Measurements from ENCODE around the gene MBTD1. TPM values are rescaled to one million over a fixed set of nuclear protein-coding genes. Genes with fewer than 3 reads are reported as not detected.
"Not testable (repeated sequence)": the region's sequence is repeated elsewhere in the genome, so short reads cannot be mapped to it uniquely, and the experiment has no call there.

MBTD1 gene
- polyA plus RNA-seq, 4 donors: 41.9 to 65.2 (median 51.3) TPM

DNA sequence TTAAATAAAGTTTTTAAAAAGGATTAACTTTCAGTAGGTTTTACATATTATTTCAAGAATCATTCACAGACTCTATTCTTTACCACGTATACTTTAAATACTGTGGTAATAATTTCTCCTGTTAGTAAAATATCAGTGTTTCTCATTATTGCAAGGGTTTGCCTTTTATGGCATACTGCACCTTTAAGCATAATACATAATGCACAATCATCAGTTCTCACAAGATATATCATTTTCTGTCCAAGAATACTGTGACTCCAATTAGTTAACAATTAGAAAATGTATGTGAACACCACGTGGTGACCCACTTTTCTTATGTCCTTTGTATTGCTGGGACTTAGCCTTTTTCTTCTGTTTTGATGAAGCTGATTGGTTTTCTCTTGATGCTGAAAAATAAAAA is 68.0 kb downstream of the MBTD1 start:
- DNase-seq (ENCODE audit: low read depth in 4 of 4, low spot score in 2 of 4): no peak

DNA sequence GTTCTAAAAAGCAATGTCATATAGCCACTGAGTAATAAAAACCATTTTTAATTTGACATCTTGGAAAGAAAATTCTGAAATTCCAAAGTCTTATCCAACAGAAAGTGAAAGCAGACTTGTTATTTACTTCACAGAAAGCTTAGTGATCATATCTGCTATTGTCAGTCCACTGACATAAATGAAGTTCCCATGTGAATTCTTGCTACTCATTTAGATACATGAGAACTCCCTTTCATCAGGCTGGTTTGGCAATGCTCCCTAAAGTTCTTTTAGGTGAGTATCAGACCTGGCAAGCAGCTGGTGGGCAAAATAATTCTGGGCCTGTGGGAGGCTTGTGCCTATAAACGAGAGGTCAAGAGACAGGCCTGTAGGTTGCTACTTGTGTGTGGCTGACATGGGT is 70.2 kb downstream of the MBTD1 start:
- no peak for DNase-seq (ENCODE audit: low read depth in 4 of 4, low spot score in 2 of 4)

DNA sequence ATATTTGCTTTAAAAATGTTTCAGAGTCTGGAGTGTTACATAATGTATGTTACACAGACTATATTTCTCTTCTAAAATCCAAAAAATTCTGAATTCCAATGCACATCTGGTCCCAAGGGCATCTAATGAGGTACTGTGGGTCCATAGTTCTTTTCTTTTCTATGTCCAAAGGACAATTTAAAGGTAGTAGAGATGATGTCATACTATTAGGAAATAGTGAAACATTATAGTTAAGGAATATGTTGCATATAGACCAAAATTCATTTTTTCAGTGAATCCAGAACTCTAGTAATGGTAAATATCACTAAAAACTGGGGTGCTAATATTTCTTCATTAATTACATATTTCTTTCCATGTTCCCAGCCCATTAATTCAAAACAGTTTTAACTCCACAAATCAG is 70.7 kb downstream of the MBTD1 start:
- DNase-seq (ENCODE audit: low read depth in 4 of 4, low spot score in 2 of 4): no peak

DNA sequence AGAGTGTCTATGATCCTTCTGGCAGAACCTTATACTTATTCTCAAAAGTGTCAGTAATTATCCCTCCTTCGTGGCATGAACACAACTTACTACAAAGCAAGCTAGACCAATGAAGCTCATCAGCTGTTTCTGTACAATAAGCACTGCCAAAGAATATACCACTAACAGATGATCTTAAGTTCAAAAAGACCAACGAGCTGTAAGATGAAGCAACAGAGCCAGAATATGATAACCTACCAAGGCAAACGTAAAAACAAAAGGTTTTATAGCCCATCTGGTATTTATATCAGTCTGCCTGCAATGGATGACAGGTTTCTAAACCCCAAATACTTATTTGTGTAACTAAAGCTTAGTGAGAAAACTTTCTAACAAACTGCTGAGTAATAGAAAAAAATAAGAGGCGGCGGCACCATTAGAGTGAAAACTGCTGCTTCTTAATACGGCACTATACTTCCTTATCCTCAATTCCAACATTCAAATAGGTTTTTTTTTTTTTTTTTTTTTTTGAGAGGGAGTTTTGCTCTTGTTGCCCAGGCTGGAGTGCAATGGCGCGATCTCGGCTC is 71.5 kb downstream of the MBTD1 start:
- DNase-seq (ENCODE audit: low read depth in 4 of 4, low spot score in 2 of 4): no peak

DNA sequence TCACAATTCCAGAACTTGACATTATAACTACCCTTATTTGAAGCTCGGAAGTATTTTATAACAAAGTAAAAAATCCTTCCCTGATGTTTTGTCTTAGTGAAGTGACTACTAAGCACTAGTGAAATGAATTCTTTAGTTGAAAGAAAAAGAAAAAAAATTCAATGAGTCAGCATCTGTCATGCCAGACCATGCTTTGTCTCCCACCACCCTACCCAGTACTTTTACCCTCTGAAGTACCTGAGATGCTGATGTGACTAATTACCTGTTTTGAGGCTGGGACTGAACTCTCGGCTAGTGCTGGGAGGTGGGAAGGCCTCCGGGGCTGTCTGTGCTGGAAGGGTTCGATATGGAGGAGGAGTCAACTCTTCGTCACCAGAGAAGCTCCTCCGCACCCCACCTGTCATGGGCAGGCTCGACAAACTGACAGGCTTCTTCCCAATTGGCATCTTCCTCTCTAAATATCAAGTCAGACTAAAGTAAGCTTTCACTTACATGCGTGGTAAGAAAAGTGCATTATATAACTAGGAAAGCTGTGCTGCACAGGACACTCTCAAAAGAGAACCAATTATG is 74.0 kb downstream of the MBTD1 start:
- no peak for DNase-seq (ENCODE audit: low read depth in 4 of 4, low spot score in 2 of 4)

DNA sequence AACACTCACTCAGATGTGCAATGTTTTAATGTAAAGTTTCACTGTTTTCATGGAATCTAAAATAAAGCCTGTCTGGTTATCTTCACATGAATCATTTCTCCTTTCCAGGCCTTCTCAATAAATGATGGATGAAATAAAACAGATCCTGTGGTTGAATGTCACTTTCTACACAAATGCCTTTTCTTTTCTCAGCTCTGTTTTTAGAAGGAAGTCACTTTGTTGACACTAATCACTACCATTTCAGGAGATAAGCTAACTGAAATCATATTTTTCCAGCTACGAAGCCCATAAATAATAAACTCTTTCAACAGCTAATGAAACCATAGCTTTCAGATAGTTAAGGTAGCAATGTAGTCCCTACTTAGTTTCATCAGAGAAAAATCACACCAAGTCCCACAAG is 75.7 kb downstream of the MBTD1 start:
- DNase-seq (ENCODE audit: low read depth in 4 of 4, low spot score in 2 of 4): no peak

DNA sequence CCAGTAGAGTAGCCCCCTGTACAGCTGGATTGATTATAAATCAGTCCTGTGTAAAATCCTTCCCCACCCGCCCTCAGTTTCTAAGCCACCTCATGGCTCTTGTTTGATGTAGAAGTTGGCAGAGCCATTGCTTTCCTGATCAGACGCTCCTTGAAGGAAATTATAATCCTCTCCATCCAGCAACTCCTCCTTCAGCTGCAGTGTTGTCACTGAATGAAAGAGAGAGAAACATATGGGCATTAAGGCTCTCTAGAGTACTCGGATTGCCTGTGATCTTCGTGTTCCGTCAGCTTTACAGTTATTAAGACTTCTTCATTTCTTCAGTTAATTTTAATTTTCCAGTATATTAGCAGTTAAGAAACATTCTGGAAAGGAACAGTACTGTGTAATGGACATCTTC is 79.4 kb downstream of the MBTD1 start:
- no peak for DNase-seq (ENCODE audit: low read depth in 4 of 4, low spot score in 2 of 4)

DNA sequence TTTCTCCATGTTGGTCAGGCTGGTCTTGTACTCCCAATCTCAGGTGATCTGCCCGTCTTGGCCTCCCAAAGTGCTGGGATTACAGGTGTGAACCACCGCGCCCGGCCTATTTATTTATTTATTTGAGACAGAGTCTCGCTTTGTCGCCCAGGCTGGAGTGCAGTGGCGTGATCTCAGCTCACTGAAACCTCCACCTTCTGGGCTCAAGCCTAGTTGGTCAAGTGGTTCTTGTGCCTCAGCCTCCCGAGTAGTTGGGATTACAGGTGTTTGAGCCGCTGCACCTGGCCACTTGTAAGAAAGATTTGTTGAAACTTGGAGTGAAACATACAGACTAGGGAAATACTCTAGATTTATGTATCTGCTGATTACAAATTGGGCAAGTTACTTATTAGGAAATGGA is 87.8 kb downstream of the MBTD1 start:
- DNase-seq (ENCODE audit: low read depth in 4 of 4, low spot score in 2 of 4): not testable (repeated sequence)

DNA sequence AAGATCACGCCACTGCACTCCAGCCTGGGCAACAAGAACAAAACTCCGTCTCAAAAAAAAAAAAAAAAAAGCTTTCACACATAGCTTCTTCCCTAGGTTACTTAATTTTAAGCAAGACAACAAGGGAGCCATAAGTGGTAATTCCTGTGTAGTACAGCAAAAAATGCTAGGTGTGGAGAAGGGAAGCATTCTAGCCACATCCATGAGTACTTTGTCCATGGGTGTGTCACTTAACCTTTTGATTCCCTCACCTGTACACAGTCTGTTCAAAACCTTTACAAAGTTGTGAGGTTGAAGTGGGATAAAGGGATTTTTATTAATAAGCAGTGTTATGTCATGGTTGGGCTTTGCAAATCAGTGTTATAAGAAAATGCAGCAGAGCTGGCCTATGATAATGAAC is 89.1 kb downstream of the MBTD1 start:
- no peak for DNase-seq (ENCODE audit: low read depth in 4 of 4, low spot score in 2 of 4)

DNA sequence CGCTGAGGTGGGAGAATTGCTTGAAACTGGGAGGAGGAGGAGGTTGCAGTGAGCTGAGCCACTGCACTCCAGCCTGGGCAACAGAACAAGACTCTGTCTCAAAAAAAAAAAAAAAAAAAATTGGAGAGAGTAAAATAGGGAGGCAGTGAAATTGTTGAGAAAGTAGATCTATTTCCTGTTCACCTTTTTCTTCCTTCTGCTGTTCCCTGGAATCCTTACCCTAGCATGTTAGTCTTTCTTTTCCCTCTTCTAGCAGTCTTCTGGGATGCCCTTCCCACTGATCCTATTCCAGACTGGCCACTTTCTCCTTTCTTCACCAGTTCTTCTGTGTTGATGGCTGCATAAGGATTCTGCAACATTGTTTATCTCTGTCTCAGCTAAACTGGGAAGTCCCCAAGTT is 90.5 kb downstream of the MBTD1 start:
- no peak for DNase-seq (ENCODE audit: low read depth in 4 of 4, low spot score in 2 of 4)

DNA sequence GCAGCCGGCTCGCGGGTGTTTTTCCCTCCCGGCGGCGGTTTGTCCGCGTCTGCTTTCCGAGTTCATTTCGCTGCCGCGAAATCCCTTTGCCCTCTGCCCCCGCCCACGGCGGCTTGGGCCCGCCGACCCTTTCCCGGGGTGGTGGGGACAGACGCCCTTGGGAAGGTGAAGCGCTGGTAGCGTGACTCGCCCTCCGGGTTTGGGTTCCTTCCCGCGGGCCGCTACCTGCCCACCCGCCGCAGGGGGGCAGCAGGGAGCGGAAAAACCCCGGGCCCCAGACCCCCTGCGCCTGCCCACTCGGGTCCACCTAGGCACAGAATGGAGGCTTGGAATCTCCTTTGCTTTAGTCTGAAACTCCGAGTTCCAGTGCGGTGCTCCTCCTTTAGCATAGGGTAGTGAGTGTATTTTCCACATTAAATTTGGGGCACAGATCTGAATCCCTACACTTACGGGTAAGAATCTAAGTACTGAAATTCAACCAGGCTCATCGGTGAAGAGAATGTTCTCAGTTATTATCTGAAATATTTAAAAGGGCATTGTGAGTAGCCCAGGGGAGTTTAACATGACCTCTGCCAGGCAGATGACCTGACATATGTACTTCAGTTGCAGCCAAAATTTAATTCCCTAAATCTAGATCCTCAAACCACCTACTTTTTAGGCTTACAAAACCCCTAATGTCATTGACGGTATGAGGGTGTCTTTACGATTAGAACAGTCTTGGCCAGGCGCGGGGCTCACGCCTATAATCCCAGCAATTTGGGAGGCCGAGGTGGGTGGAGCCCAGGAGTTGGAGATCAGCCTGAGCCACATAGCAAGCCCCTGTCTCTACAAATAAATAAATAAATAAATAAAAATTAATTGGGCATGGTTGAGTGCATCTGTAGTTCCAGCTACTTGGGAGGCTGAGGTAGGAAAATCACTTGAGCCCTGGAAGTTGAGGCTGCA is 92.6 kb downstream of the MBTD1 start:
- peak in 1 of 4 donors; percentile 18 for DNase-seq (ENCODE audit: low read depth in 4 of 4, low spot score in 2 of 4)

DNA sequence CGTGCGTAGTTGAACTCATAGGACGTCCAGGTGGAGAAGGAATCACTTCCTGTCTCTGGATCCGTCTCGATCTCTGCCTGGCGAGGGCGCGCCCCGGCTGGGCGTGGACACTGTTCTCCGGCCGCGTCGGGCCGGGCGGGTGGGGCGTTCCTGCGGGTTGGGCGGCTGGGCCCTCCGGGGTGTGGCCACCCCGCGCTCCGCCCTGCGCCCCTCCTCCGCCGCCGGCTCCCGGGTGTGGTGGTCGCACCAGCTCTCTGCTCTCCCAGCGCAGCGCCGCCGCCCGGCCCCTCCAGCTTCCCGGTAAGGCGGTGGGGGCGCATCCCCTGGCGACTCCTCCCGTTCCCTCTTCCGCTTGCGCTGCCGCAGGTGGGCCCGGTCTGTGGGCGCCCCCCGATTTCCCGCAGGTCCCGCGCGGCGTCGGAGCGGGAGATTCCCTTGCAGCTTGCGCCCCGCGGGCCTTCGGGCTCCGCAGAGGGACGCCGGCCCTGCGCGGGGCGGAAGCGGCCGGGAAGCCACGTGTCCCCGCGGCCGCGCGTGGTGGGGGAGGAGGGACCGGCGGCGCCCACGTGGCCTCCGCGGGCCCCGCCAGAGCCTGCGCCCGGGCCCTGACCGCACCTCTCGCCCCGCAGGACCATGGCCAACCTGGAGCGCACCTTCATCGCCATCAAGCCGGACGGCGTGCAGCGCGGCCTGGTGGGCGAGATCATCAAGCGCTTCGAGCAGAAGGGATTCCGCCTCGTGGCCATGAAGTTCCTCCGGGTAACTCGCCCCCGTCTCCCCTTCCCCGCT is 93.5 kb downstream of the MBTD1 start, which contains the start of gene NME2:
NME2 (plus strand) TSS at position 214 of the 789 bp plus-strand sequence; CDS start at position 634, 420 bp downstream.
- DNase-seq (ENCODE audit: low read depth in 4 of 4, low spot score in 2 of 4): peak in 2 of 4 donors; percentile 78

DNA sequence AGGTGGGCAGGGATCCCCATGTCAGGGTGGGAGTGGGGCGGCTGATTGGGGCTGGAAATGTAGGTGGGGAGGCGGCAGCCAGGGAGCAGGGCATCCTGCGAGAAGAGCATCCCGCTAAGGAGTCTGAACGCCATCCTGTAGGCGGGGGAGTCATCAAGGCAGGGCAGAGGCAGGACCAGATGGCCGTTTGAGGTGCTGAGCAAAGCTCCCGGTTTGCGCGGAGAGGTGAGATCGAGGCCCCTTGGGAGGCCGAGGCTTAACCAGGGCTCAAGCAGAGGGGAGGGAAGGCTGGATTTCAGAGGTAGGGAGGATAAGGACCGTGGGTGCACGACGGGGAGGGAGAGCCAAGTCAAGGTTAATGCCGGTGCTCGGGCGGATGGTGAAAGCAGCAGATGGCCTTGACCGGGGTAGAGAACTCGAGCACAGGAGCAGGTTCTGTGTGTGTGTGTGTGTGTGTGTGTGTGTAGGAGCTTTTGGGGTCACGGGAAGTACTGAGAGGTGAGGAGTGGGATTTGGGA is 94.1 kb downstream of the MBTD1 start:
- no peak for DNase-seq (ENCODE audit: low read depth in 4 of 4, low spot score in 2 of 4)

DNA sequence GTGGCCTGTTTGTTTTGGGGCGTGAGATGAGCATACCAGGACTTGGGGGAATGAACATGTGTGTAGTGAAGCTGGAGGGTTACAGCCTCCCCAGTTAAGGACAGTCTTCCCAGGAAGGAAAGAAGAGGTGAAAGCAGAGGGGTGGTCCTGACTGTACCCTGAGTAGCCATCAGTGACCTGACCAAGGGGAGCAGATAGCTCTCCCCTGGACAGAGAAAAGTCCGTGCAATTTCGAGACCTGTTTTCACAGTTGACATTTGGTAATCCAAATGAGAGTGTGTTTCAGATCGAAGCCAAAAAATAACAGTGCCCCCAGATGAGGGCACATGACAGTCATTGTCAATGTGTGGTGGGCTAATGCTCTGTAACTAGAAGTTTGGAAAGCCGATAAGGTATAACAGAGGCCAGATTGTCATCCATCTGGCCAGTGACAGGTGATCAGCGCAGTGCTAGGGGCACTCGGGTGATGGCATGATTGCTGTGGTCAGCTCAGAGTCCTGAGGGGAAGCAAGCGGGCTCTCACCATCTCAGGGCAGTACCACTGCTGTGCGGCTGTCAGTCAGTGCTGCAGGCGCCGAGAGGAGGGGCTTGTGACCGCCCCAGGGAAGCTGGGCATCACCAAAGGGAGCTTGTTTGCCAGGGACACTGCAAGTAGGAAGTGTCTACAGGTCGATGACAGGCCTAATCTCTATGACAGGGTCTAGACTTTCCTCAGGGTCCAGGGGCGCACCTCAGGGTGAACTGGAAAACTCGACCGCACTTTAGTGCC is 94.8 kb downstream of the MBTD1 start:
- no peak for DNase-seq (ENCODE audit: low read depth in 4 of 4, low spot score in 2 of 4)

DNA sequence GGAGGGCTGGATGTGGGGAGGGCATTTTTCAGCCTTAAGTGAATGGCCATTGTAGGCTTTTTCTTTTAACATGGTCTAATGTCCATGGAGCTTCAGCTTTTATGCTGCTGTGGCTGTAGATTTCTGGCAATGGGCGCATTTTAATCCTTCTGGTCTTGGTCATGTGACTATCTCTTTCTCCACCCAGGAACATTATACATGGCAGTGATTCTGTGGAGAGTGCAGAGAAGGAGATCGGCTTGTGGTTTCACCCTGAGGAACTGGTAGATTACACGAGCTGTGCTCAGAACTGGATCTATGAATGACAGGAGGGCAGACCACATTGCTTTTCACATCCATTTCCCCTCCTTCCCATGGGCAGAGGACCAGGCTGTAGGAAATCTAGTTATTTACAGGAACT is 98.3 kb downstream of the MBTD1 start:
- DNase-seq (ENCODE audit: low read depth in 4 of 4, low spot score in 2 of 4): no peak

DNA sequence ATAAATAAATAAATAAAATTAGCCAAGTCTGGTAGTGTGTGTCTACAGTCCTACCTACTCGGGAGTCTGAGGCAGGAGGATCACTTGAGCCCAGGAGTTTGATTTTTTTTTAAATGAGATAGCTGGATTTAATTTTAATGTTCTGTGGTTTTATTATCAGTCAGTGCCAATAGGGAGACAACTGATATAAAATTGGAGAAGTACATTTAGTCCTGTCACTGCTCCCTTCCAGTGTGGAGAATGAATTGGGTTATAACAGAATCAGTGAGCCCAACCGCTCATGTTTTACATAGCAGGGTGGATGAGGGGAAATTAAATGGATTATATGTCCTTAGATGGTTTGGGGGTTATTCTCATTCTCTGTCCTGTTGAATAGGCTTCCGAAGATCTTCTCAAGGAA is 100.2 kb downstream of the MBTD1 start:
- no peak for DNase-seq (ENCODE audit: low read depth in 4 of 4, low spot score in 2 of 4)

DNA sequence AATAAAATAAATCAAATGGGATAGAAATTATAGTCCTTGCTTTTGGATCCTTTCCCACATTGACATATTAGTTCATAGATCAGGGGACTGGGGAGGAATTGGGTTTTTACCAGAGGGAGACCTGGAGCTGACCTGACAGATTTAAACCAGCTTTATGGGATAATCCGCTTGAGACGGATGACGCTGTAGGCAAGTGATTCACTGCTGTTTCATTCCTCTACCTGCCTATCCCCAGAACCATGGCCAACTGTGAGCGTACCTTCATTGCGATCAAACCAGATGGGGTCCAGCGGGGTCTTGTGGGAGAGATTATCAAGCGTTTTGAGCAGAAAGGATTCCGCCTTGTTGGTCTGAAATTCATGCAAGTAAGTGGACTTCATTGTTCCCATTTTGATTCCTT is 104.4 kb downstream of the MBTD1 start:
- no peak for DNase-seq (ENCODE audit: low read depth in 4 of 4, low spot score in 2 of 4)

DNA sequence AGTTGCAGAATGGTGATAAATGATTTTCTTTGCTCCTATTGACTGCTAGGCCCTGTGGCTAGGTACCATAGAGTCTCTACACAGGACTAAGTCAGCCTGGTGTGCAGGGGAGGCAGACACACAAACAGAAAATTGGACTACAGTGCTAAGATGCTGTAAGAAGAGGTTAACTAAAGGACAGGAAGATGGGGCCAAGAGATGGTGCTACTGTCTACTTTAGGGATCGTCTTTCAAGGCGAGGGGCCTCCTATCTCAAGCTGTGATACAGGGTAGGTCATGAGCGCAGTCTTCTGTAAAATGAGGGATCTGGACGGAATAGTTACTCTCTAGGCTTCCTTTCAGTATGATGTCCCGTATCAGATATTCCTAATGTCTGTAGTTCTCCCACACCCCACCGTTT is 105.7 kb downstream of the MBTD1 start:
- DNase-seq (ENCODE audit: low read depth in 4 of 4, low spot score in 2 of 4): peak in 1 of 4 donors; percentile 13

DNA sequence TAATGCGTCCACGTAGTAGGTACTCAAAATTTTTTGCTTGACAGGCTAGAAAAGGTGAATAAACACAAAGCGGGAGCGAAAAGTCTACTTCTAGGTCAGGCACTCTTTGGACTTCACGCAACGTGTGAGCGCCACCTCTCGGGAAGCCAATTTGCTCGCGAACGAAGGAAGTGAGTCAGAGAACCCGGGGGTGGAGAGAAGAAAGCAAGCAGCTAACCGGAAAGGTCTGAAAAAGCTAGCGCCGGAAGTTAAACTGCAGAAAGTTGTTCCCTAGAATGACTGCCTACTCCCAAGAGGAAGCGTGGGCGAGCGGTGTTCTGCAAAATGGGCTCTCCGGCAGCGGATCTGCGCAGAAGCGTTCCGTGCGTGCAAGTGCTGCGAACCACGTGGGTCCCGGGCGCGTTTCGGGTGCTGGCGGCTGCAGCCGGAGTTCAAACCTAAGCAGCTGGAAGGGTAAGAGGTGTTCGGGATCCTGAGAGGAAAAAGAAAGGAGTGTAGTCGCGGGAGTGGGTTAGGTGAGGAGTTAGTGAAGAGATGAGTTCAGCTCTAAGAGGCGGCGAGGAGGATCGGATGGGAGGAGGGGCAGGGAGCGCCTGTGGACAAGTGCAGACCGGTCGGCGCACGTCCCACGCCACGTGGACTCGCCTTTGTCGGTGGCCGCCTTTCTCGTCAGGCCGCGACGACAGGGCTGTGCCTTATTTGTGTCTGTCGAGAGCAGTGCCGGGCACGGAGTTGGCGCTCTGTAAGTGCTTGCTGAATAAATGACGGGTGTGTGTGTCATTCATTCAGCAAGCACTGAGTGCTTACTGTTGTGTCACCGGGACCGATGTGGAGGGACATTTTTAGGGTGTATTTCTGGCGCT is 106.4 kb downstream of the MBTD1 start, which contains the start of gene NME1:
NME1 (plus strand) TSS at position 350 of the 863 bp plus-strand sequence. CDS start 2,096 bp downstream, outside the sequence.
- DNase-seq (ENCODE audit: low read depth in 4 of 4, low spot score in 2 of 4): peak; percentile 97 to 98 (median 98)
